COLO668 (cell line): ENCODE data around the gene GPRC6A.

ENCODE experiments used
- DNase-seq: peaks from one replicate; lab custom pipeline; 2025; ENCODE audit not compliant: unreplicated experiment; lab: John Stamatoyannopoulos, UW

GPRC6A gene

DNA sequence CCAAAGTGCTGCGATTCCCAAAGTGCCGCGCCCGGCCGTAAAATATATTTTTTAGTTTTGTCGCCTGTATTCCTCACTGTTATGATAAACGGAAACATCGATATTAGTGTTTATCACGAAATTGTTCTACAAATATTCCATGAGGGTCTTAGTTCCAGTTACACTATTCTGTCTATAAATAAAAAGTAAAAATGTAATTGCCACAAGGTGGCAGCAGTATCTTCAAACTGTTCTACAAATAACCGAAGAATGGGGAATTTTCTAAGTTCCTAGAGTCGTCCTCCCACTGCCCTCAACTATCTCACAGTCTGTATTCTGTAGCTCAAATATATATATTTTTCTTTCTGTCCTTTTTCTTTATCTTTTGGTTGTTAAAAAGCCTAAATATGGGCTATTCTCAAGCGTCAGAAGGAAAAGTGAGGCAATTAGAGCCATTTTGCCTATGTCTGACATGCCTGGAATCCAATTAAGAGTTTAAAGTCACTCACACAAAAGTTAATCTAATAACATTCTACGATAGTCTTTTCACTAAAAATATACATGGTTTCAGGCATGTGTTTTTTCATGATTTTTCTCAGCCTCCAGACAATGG lies 49.2 kb downstream of the GPRC6A start:
- DNase-seq, result no peak

DNA sequence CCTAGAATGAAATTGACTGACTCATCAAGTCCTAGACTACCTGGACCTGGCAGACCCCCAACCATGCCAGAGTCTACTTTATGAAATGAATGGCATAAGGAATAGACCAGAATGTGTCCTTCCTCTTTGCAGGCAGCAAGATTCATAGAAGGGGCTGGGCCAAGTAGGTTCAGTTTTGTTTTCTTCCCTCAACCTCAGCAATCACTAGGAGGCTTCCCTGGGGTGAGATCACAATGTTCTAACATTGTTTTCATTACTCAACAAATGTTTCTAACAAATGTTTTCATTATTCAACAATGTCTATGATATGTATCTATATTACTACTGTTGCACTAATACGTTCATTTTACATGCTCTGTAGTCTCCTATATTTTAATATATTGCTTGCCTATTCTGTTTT lies 55.0 kb downstream of the GPRC6A start:
- DNase-seq, result no peak

DNA sequence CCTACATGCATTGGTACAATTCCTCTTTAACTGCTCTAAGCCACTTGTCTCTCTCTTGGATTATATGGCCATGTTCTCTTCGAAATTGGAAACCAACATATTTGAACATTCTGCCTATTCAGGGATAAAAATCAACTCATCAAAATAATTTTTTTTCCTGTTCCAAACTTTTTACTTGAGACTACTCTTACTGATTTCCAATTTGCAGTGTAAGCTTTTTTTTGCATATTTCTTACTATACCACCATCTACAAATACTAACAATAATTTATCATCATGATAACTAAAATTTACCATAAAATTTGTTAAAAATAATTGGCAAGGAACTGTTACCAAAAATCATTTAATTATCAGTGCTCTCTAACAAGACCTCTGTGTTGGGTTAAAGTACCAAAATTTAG lies 56.4 kb downstream of the GPRC6A start:
- DNase-seq, result no peak

DNA sequence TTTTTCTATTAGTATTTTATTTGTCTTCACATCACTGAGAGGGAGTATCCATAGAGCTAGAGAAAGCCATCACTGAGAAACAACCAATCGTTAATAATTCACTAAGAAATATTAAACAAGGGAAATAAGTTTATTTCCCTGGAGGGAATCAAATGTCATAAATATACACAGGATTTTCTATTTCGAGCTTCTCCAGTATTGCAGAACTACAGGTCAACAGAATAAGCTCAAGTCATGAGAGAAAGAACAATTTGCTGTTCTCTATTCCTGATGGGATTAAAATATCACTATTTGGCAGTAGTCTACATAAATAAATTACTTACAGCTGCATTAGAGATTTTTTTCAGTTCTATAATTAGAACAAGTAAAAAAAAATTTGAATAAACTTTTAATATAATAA lies 61.2 kb downstream of the GPRC6A start:
- no peak for DNase-seq

DNA sequence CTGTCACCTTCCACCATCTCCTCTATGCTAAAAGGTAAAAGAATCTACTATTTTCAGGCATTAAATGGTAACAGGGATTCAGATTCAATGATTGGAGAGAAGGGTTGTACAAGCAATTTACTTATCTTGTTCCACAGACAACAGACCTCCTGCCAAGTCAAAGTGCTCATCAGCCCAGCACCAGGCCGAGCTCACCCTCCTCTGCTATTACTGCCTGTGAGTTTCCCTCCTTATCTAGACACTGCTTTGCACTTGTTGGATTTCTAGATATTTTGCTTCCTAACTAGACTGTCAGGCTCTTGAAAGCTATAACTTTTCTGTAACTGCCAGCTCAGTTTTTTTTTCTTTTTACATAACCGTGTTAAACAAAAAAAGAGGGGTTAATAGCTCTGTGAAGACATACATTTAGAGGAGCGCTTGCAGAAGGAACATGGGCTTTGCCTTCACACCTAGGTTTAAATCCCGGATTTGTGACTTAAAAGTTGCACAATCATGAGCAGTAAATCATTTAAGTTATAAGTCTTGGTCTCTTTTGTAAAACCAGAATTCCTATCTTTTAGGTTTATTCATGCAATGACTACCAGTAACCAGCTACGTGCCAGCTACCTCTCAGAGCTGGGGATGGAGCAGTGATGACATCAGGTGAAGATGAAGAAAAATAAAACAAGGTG lies 62.2 kb downstream of the GPRC6A start:
- DNase-seq, result no peak

DNA sequence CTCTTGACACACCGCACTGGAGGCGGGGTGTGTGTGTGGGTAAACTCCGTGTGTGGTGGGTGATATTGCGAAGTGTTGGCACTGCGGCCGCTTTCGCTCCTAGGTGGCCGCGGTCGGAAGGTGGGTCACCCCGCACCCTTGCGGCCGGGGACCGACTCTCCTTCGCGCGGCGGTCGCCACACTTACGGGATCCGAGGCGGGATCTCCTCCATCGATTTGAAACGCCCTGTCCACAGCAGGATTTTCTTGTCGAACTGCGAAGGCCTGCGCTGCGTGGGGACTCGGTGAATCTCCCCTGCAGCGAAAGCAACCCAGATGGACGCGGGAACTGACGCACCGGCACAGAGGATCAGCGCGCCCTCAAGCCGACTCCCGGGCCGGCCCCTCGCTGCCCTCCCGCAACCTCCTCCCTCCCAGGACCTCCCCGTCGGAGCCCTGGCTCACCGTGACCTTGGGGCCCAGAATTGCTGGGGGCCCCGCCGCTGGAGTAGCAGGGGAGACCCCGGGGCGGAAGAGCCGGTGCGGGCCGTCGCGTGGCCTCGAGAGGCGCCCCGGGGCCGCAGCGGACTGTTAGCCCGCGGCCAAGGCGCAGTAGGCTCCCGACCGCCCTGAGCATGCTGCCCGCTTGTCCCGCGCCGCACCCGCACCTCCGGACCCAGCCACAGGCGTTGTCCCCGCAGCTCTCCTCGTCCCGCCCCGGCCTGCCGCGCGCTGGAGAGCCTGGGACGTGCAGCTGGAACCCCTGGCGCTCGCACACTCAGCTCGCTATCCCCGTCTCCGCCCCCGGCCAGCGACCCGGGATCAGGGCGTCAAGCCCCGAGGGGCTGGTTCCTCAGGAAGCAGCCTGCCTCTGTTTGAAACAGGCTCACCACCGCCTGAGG lies 63.7 kb downstream of the GPRC6A start, which contains the start of gene FAM162B:
Gene FAM162B, minus strand, starts transcription at position 759 of the 881 bp plus-strand sequence. Its CDS starts 143 bp downstream, at position 616.
- peak; percentile 25 for DNase-seq

DNA sequence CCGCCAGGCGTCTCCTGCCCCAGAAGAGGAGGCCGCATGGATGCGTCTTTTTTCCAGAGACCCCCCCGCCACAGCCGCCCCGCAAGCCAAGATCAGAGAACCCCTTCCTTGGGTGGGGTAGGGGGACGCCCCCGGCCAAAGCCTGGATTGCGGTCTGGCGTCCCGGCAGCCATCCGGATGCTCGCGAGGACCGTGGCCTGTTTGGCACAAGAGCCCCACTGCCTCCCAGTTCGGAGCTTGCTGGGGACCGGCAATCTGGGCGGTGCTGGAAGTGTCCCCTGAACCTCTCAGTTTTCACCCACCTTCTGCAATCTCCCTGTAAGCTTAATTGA lies 64.3 kb downstream of the GPRC6A start:
- DNase-seq, result no peak

DNA sequence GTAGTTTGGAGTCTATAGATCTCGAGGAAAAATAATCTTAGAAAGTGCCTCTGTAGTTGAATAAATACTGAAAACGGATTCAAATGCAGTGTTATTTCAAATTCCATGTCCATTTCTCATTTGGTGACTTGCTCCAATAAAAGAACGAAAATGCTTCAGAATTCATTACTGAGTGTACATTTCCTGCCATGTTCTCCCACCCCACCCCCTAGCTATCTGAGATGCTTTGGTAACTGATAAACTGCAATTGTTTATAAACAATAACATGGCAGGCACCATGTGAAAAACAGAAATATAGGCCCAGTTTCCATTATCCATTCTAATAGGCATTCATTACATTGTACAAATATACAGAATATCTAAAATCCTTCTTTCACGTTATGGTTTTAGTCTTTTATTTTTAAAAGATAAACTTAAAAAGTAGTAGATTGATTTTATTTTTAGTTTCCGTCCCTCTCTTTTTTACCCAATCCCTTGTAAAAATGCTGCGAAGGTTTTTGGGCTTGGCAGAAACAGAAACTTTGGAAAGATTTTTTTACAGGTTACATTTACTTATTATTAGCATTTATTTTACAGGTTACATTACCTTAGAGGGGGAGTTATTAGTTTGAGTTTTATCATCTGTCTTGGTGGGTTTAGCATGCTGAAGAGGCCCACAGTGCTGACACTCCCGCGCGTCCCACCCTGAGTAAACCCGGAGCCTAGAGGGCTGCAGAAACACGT lies 64.8 kb downstream of the GPRC6A start:
- no peak for DNase-seq

DNA sequence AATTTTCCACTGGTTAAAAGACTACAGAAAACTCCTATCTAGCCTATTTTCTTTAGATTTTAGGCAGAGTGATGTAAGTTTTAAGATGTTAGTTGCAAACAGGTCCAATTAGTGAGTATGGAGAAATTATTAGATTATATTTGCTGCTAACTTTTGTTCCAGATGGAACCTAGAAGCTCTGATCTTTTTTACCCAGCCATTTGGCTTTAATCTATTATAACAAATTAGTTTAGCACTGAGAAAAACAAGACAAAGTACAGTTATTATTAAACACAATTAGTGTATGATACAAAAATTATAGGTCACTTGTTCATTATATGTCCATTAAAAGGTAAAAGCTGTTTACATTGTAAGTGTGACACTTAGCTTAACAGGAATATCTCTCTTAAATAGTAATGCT lies 65.8 kb downstream of the GPRC6A start:
- DNase-seq, result no peak

DNA sequence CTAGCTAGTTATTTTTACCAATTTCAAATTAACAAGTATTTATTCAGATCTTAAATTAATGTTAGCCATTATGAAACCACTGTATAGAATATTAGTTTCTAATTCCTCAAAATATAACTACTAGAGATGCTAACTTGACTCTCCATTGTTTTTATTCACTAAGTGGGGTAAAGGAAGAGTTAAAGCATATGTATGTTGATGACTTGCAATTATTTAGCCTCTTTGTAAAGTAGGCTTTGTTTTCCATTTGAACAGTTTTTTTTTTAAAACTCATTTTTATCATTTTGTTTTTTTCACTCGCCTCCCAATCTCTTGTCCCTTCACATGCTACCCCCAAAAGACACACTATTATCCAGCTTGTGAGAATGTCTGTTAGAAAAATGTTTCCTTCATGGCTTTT lies 66.6 kb downstream of the GPRC6A start:
- DNase-seq, result no peak

DNA sequence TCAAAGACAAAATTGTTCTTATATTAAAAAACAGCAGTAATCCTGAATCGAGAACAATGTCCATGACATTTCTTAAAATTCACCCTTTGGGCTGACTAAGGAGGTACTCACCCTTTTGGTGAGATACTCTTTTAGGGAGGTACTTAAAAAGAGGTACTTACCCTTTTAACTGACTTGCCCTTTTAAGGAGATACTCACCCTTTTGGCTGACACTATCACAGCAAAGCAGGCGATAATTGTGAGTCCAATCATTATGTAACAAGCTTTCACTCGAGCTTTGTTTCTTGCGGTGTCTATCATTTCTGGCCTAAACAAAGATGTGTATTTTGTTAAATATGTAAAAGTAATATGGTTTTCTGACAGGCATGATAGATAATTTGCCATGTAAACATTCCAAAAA lies 67.1 kb downstream of the GPRC6A start:
- DNase-seq, result no peak

DNA sequence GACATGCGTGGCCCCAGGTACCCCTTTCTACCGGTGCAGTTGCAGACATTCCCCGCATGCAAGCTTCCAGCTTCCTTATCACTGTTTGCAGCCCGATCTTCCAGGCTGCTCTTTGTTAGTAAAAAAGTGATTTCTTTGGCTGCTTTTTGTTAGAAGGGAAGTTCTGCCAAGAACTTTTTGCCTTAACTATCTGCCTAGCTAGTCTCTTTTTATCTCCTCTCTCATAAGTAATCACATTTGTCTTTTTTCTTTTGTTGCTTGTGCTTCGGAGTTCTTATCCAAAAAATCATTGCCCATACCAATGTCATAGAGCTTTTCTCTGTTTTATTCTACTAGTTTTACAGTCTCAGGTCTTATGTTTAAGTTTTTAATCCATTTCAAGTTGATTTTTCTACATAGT lies 83.7 kb downstream of the GPRC6A start:
- DNase-seq, result no peak
